Mesendoderm (in vitro differentiated cells): ENCODE measurements around the gene FBXO10.

Experiments
- DNase-seq: peaks from one replicate; pipeline ENCODE4 v3.0.0; 2013
- H2AK5ac ChIP-seq: 2 replicates; pipeline ENCODE4 v1.6.1; 2013; ENCODE audit warnings: low read length, inconsistent platforms
- H2BK120ac ChIP-seq: 2 replicates; pipeline ENCODE4 v1.6.1; 2013; ENCODE audit warnings: low read depth, mild to moderate bottlenecking, low read length, moderate library complexity, mixed read lengths
- H2BK15ac ChIP-seq: replicated peaks from 2 replicates; pipeline ENCODE4 v1.6.1; 2013; ENCODE audit warnings: low read depth, mild to moderate bottlenecking, moderate library complexity
- H2BK5ac ChIP-seq: 2 replicates; pipeline ENCODE4 v1.6.1; 2013; ENCODE audit warnings: low read length, inconsistent platforms
- H3K18ac ChIP-seq: 2 replicates; pipeline ENCODE4 v1.6.1; 2013; ENCODE audit warnings: mild to moderate bottlenecking, low read length, mixed read lengths
- H3K23ac ChIP-seq: one replicate; pipeline ENCODE4 v1.6.1; 2013; ENCODE audit warnings: low read length
- H3K27ac ChIP-seq: 2 replicates; pipeline ENCODE4 v1.5.1; 2013; ENCODE audit warnings: low read depth, mild to moderate bottlenecking, inconsistent platforms, low read length, moderate library complexity
- H3K27me3 ChIP-seq: 2 replicates; pipeline ENCODE4 v1.6.1; 2013; ENCODE audit warnings: low read length, control low read depth, mild to moderate bottlenecking, inconsistent platforms; ENCODE audit not compliant: insufficient read depth, poor library complexity
- H3K36me3 ChIP-seq: 2 replicates; pipeline ENCODE4 v1.6.1; 2013; ENCODE audit warnings: low read length, inconsistent platforms; ENCODE audit not compliant: control insufficient read depth, insufficient read depth
- H3K4ac ChIP-seq: one replicate; pipeline ENCODE4 v1.6.1; 2013; ENCODE audit warnings: low read depth, mild to moderate bottlenecking, low read length, moderate library complexity
- H3K4me1 ChIP-seq: 2 replicates; pipeline ENCODE4 v1.6.1; 2013; ENCODE audit warnings: low read depth, low read length, inconsistent platforms; ENCODE audit not compliant: control insufficient read depth
- H3K4me2 ChIP-seq: 2 replicates; pipeline ENCODE4 v1.6.1; 2013; ENCODE audit warnings: low read length
- H3K4me3 ChIP-seq: 2 replicates; pipeline ENCODE4 v1.5.1; 2013; ENCODE audit warnings: mild to moderate bottlenecking, low read length
- H3K56ac ChIP-seq: one replicate; pipeline ENCODE4 v1.6.1; 2013; ENCODE audit warnings: low read length
- H3K79me1 ChIP-seq: 2 replicates; pipeline ENCODE4 v1.6.1; 2013; ENCODE audit warnings: low read length, inconsistent platforms
- H3K79me2 ChIP-seq: 2 replicates; pipeline ENCODE4 v1.6.1; 2013; ENCODE audit warnings: mild to moderate bottlenecking, low read length; ENCODE audit not compliant: control insufficient read depth, insufficient read depth
- H3K9ac ChIP-seq: 2 replicates; pipeline ENCODE4 v1.6.1; 2013; ENCODE audit warnings: low read length, inconsistent platforms
- H4K5ac ChIP-seq: one replicate; pipeline ENCODE4 v1.6.1; 2013; ENCODE audit warnings: low read length
- H4K8ac ChIP-seq: one replicate; pipeline ENCODE4 v1.6.1; 2013; ENCODE audit warnings: low read depth, mild to moderate bottlenecking, control low read depth, low read length, moderate library complexity
- WGBS: extraction: QIAGEN DNeasy Blood & Tissue Kit; methylation state at CpG from one replicate; pipeline ENCODE4 v1.1.7; 2013; ENCODE audit warnings: low lambda C conversion rate, missing lambda C conversion rate; ENCODE audit not compliant: insufficient coverage; ENCODE audit errors: extremely low coverage; 5-methylcytosine and 5-hydroxymethylcytosine counted together

Gene FBXO10

DNA sequence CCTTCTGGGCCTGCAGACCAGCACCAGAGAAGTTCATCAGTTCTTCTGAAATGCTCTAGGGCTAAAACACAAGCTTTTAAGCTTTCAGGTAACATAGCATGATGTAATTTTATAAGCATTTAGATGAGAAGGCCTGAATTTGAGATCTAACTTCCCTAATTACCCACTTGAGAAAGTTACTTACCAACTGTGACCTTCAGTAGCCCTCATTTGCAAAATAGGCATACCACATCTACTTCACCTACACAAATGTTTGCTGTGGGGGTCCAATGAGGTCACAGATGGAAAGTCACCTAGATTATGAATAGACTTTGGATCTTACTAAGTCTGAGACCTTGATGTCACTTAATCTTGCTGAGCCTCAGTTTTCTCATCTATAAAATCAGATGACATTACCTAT lies 36.5 kb downstream of the FBXO10 start:
- Histone ChIP-seq H3K36me3 (peaks cover 3% of the 10 kb centered on the region), H2BK120ac (no peak overlapping the region), H3K56ac (no peak overlapping the region), H3K4me1 (no peaks in the 10 kb centered on the region), H3K4me3 (no peak overlapping the region), H3K4me2 (no peak overlapping the region), H3K23ac (no peak overlapping the region), H4K5ac (no peak overlapping the region), H3K9ac (no peak overlapping the region), H2BK5ac (no peak overlapping the region), H3K79me2 (no peaks in the 10 kb centered on the region), H3K4ac (no peak overlapping the region), H3K18ac (no peak overlapping the region), H3K27ac (no peak overlapping the region), H2AK5ac (no peak overlapping the region), H3K27me3 (no peaks in the 10 kb centered on the region), H2BK15ac (no peak overlapping the region), H4K8ac (no peak overlapping the region), H3K79me1 (no peaks in the 10 kb centered on the region)
- DNase-seq = no peak

DNA sequence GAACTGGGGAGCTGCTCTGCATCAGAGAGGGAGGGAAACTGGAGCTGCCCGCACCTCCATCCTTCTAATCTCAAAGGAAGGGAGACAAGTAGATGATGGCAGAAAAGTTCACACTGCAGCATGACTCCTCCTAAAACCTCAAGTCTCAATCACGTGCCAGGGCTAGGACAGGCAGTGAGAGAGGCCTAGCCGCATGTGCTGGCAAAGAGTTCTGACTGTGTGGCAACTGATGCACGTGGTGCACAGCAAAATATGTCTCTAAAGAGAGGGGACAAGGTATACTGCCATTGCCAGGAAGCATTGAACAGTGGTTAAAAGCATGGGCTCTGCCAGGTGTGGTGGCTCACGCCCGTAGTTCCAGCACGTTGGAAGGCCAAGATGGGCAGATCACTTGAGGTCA lies 38.1 kb downstream of the FBXO10 start:
- no peak overlapping the region for H4K8ac ChIP-seq
- H3K18ac ChIP-seq = no peak overlapping the region
- no peak overlapping the region for H3K56ac ChIP-seq
- no peak overlapping the region for H3K4ac ChIP-seq
- H2BK5ac ChIP-seq = no peak overlapping the region
- no peaks in the 10 kb centered on the region for H3K79me1 ChIP-seq
- no peak overlapping the region for H3K4me3 ChIP-seq
- no peaks in the 10 kb centered on the region for H3K79me2 ChIP-seq
- DNase-seq = no peak
- no peak overlapping the region for H2BK15ac ChIP-seq
- H4K5ac ChIP-seq = no peak overlapping the region
- no peak overlapping the region for H2AK5ac ChIP-seq
- no peak overlapping the region for H2BK120ac ChIP-seq
- no peaks in the 10 kb centered on the region for H3K27me3 ChIP-seq
- WGBS = no CpG with 5 or more reads among the region's 7 CpGs
- H3K27ac ChIP-seq = no peak overlapping the region
- H3K36me3 ChIP-seq = peaks cover 3% of the 10 kb centered on the region
- H3K23ac ChIP-seq = no peak overlapping the region
- no peak overlapping the region for H3K9ac ChIP-seq
- no peak overlapping the region for H3K4me2 ChIP-seq
- no peaks in the 10 kb centered on the region for H3K4me1 ChIP-seq

DNA sequence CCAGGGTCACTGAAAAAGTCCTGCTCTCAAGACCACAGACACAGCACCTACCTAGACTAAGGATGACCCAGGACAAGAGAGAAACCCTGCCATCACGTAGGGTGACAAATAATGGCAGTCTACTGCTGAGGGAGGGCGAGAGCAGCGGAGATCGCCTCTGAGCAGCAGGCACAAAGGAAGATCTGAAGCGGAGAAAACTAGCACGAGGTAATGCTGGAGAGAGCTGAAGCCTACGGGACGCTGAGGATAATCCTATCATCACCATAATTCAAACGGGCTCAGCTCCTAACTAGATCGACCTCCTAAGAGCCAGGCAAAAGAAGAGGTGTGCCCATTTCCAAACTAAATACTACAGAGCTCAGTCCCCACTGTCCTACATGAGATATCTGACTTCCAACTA lies 41.3 kb downstream of the FBXO10 start:
- Histone ChIP-seq H3K79me2 (no peaks in the 10 kb centered on the region), H3K36me3 (peaks cover 1% of the 10 kb centered on the region), H3K4me3 (no peak overlapping the region), H3K79me1 (no peaks in the 10 kb centered on the region), H3K27me3 (no peaks in the 10 kb centered on the region), H2BK5ac (no peak overlapping the region), H3K4me1 (no peaks in the 10 kb centered on the region), H4K5ac (no peak overlapping the region), H3K4ac (no peak overlapping the region), H2AK5ac (no peak overlapping the region), H2BK15ac (no peak overlapping the region), H4K8ac (no peak overlapping the region), H3K4me2 (no peak overlapping the region), H3K18ac (no peak overlapping the region), H3K9ac (no peak overlapping the region), H3K23ac (no peak overlapping the region), H2BK120ac (no peak overlapping the region), H3K27ac (no peak overlapping the region), H3K56ac (no peak overlapping the region)
- no CpG with 5 or more reads among the region's 10 CpGs for WGBS
- no peak for DNase-seq

DNA sequence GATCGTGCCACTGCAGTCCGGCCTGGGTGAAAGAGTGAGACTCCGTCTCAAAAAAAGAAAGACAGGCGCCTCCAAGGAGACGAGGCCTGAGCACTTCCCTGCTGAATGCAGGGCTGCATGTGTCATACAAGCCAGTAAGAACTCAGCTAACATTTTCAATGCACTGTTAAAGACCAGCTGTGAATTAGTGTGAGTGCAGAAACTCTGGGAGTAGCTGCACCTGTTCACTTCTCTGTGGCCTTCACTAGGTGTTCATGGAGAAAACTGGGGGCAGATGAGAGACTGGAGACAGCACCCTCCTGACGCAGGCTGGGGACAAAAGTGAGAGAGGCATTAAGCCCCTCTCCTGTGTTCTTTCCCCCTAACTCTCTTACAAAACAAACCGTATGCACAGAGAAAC lies 41.8 kb downstream of the FBXO10 start:
- WGBS = no CpG with 5 or more reads among the region's 7 CpGs
- Histone ChIP-seq H4K8ac (no peak overlapping the region), H2BK120ac (no peak overlapping the region), H2BK15ac (no peak overlapping the region), H3K27ac (no peak overlapping the region), H3K36me3 (peaks cover 1% of the 10 kb centered on the region), H3K4me2 (no peak overlapping the region), H3K27me3 (no peaks in the 10 kb centered on the region), H3K18ac (no peak overlapping the region), H3K79me1 (no peaks in the 10 kb centered on the region), H3K79me2 (no peaks in the 10 kb centered on the region), H3K23ac (no peak overlapping the region), H4K5ac (no peak overlapping the region), H3K56ac (no peak overlapping the region), H3K9ac (no peak overlapping the region), H2AK5ac (no peak overlapping the region), H3K4ac (no peak overlapping the region), H3K4me3 (no peak overlapping the region), H2BK5ac (no peak overlapping the region), H3K4me1 (no peaks in the 10 kb centered on the region)
- no peak for DNase-seq

DNA sequence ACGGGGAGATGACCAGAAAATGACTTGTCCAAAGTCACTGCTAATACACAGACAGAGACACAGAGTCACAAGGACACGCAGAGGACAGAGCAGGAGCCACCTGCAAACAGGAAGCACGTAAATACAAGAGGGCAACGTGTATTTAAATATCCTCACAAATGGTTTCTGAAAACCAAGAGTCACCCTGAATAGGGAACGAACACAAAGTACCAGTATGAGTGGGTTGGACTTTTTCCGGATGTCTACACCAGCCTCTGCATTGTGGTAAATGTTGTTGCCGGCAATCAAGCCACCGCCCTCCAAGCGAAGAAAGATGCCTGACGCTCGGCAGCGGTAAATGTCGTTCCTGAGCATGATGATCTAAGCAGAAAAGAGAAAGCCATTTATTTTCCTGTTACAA lies 44.5 kb downstream of the FBXO10 start:
- no peaks in the 10 kb centered on the region for H3K4me1 ChIP-seq
- WGBS = no CpG with 5 or more reads among the region's 13 CpGs
- H3K27me3 ChIP-seq = no peaks in the 10 kb centered on the region
- H2BK120ac ChIP-seq = no peak overlapping the region
- H2AK5ac ChIP-seq = no peak overlapping the region
- H3K36me3 ChIP-seq = peaks cover 1% of the 10 kb centered on the region
- H2BK15ac ChIP-seq = no peak overlapping the region
- H3K18ac ChIP-seq = no peak overlapping the region
- no peak overlapping the region for H3K4ac ChIP-seq
- no peak overlapping the region for H4K8ac ChIP-seq
- H3K4me2 ChIP-seq = no peak overlapping the region
- H3K79me1 ChIP-seq = no peaks in the 10 kb centered on the region
- no peak for DNase-seq
- no peak overlapping the region for H4K5ac ChIP-seq
- no peaks in the 10 kb centered on the region for H3K79me2 ChIP-seq
- no peak overlapping the region for H3K27ac ChIP-seq
- no peak overlapping the region for H3K9ac ChIP-seq
- H3K23ac ChIP-seq = no peak overlapping the region
- H3K4me3 ChIP-seq = no peak overlapping the region
- no peak overlapping the region for H2BK5ac ChIP-seq
- no peak overlapping the region for H3K56ac ChIP-seq

DNA sequence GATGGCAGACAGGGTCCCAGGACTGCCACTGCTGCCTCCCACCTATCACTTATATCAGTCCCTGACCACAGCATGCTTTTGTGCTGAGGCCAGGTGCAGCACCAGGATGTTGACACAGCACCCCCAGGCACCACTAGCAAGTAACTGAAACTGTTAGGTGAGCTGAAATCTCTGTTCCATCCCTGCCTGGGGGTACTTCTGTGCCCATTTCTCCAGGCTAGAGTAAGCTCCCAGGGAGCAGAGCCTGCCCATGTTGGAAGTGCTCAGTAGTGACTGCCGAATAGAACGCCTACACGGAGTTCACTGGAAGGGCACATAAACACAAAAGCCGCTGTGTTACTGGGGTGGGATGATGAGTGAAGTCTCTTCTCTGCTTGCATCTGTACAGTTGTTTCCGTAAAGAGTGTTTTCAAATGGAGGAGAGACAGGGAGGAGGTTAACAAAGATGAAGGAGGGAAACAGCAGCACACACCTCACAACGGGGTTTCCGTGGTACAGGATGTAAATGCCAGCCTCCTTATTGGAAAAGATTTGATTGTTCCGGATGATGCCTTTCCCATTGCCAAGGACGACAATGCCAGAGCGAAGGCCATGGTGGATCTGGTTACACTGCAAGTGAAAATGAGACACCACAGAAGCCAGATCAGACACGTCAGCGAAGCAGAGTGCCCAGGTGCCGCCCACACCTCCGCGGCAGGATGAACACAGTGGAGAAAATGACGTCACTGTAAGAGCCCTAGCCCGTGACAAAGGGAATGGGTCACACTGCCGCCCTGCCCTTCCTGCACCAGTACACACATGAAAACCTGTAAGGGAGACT lies 47.3 kb downstream of the FBXO10 start:
- H3K23ac ChIP-seq = no peak overlapping the region
- H3K4ac ChIP-seq = no peak overlapping the region
- no peak overlapping the region for H2BK15ac ChIP-seq
- H3K79me2 ChIP-seq = no peaks in the 10 kb centered on the region
- H4K8ac ChIP-seq = no peak overlapping the region
- H3K4me3 ChIP-seq = no peak overlapping the region
- no peak overlapping the region for H3K18ac ChIP-seq
- no peak overlapping the region for H3K9ac ChIP-seq
- DNase-seq = no peak
- H4K5ac ChIP-seq = no peak overlapping the region
- H3K4me2 ChIP-seq = no peak overlapping the region
- no peaks in the 10 kb centered on the region for H3K4me1 ChIP-seq
- no peak overlapping the region for H3K27ac ChIP-seq
- peaks cover 4% of the 10 kb centered on the region for H3K36me3 ChIP-seq
- H3K79me1 ChIP-seq = no peaks in the 10 kb centered on the region
- H2BK120ac ChIP-seq = no peak overlapping the region
- no peak overlapping the region for H2AK5ac ChIP-seq
- no CpG with 5 or more reads among the region's 18 CpGs for WGBS
- no peak overlapping the region for H3K56ac ChIP-seq
- H3K27me3 ChIP-seq = no peaks in the 10 kb centered on the region
- no peak overlapping the region for H2BK5ac ChIP-seq
